HepG2 (cell line): ENCODE measurements around the gene STARD13. TPM values are rescaled to one million over a fixed set of nuclear protein-coding genes. Genes with fewer than 3 reads are reported as not detected.

Experiments
- ATAC-seq: fragments of 200-7000 bp; cut with Tn5 transposase; 3 replicates; pipeline ENCODE4 v1.9.1; 2020; ENCODE audit warnings: mild to moderate bottlenecking, moderate library complexity
- BruUV-seq: library from RNA; stranded (reverse); fragments of 400-500 nt; replicated peaks from 2 replicates; lab custom pipeline; 2021; lab: Mats Ljungman, UMichigan
- CTCF ChIA-PET: fragments of 300-600 bp; formaldehyde crosslinking; extraction: SDS; loops from one replicate; lab custom pipeline; 2021; ENCODE audit warnings: low total read pairs, inconsistent platforms, low intra/inter-chr PET ratio; lab: Yijun Ruan, JAX
- POLR2A ChIA-PET: fragments of 350-600 bp; sonication (Branson Sonifier 250); formaldehyde crosslinking; loops from one replicate; lab custom pipeline; 2020; ENCODE audit warnings: antibody characterized with exemption, inconsistent platforms; lab: Yijun Ruan, JAX
- DNase-seq: peaks from one replicate; pipeline ENCODE4 v3.0.0-alpha.2; 2015; ENCODE audit warnings: low spot score
- FAIRE-seq: peaks from 3 replicates; lab custom pipeline; 2011; peaks lifted over from hg19 to GRCh38; lab: Jason Lieb, UNC
- H2AFZ ChIP-seq: one replicate; pipeline ENCODE4 v1.6.1; 2011; ENCODE audit warnings: low read length, inconsistent platforms
- H3K27ac ChIP-seq: fragments of 300-600 bp; 3 replicates; pipeline ENCODE4 v1.8.0; 2011; ENCODE audit warnings: mixed run types, mild to moderate bottlenecking, mixed read lengths, low read length, inconsistent platforms; ENCODE audit not compliant: insufficient read depth; ENCODE audit errors: extremely low read length
- H3K27me3 ChIP-seq, 2 experiments: fragments of 200-600 bp in 1 of 2; 2 replicates in 1 of 2; 3 replicates in 1 of 2; pipeline versions ENCODE4 v1.6.0 to v1.8.0; 2011; ENCODE audit warnings: low read length in 2 of 2, mild to moderate bottlenecking in 2 of 2, moderate library complexity in 2 of 2, inconsistent platforms in 1 of 2; ENCODE audit not compliant: insufficient read depth in 2 of 2, control insufficient read depth in 1 of 2
- H3K36me3 ChIP-seq, 2 experiments: fragments of 200-600 bp in 1 of 2; replicated peaks in 1 of 2; 2 replicates in 1 of 2; 3 replicates in 1 of 2; pipeline versions ENCODE4 v1.5.1 to v1.8.0; 2011; ENCODE audit warnings: low read length in 2 of 2, inconsistent platforms in 1 of 2; ENCODE audit not compliant: insufficient read depth in 2 of 2, control insufficient read depth in 1 of 2
- H3K4me1 ChIP-seq: 2 replicates; pipeline ENCODE4 v1.5.1; 2012; ENCODE audit warnings: low read length, inconsistent platforms; ENCODE audit not compliant: insufficient read depth
- H3K4me2 ChIP-seq: 2 replicates; pipeline ENCODE4 v1.6.0; 2011; ENCODE audit warnings: low read depth, low read length, inconsistent platforms
- H3K4me3 ChIP-seq, 3 experiments: fragments of 200-600 bp in 1 of 3; sonication (generic), shearing (Covaris generic) in 1 of 3; replicated peaks in 1 of 3; 2 replicates each; pipeline ENCODE4 v1.5.1; 2011 to 2016; ENCODE audit warnings: low read length in 3 of 3, inconsistent platforms in 2 of 3, low read depth in 2 of 3, mild to moderate bottlenecking in 2 of 3, control low read depth in 1 of 3, mixed read lengths in 1 of 3; ENCODE audit not compliant: insufficient read depth in 1 of 3
- H3K79me2 ChIP-seq: one replicate; pipeline ENCODE4 v1.6.1; 2011; ENCODE audit warnings: low read length, inconsistent platforms; ENCODE audit not compliant: insufficient read depth
- H3K9ac ChIP-seq: 2 replicates; pipeline ENCODE4 v1.6.0; 2011; ENCODE audit warnings: mild to moderate bottlenecking, low read depth, low read length, inconsistent platforms; ENCODE audit not compliant: insufficient read depth
- H3K9me3 ChIP-seq: 2 replicates; pipeline ENCODE4 v1.5.1; 2012; ENCODE audit warnings: mild to moderate bottlenecking, low read length
- H4K20me1 ChIP-seq: 2 replicates; pipeline ENCODE4 v1.6.0; 2011; ENCODE audit warnings: inconsistent platforms, mild to moderate bottlenecking, low read length, moderate library complexity; ENCODE audit not compliant: insufficient read depth
- EHMT2 ChIP-seq: fragments of 200-600 bp; sonication (generic); IDR thresholded peaks from 2 replicates; pipeline ENCODE4 v1.7.0; 2017; ENCODE audit warnings: antibody characterized with exemption, low read depth, low read length, borderline replicate concordance
- NR3C1 ChIP-seq: sonication (generic); formaldehyde crosslinking; IDR thresholded peaks from 2 replicates; pipeline ENCODE4 v1.4.0; 2020; ENCODE audit warnings: missing genetic modification reagents
- ONECUT2 ChIP-seq: sonication (generic); formaldehyde crosslinking; IDR thresholded peaks from 2 replicates; pipeline ENCODE4 v1.4.0; 2020; ENCODE audit warnings: missing genetic modification reagents
- PAF1 ChIP-seq: IDR thresholded peaks from 2 replicates; pipeline ENCODE4 v1.6.1; 2016; ENCODE audit warnings: missing genetic modification reagents, missing compliant biosample characterization
- PHF8 ChIP-seq: sonication (generic); formaldehyde crosslinking; IDR thresholded peaks from 2 replicates; pipeline ENCODE4 v1.5.0; 2020; ENCODE audit warnings: missing genetic modification reagents
- SKI ChIP-seq: fragments of 450-650 bp; IDR thresholded peaks from one replicate; pipeline ENCODE4 v1.6.1; 2018; ENCODE audit warnings: mild to moderate bottlenecking; ENCODE audit not compliant: partially characterized antibody
- SSRP1 ChIP-seq: IDR thresholded peaks from 2 replicates; pipeline ENCODE4 v1.6.1; 2016; ENCODE audit warnings: control low read depth
- TCF12 ChIP-seq, 2 experiments: fragments of 450-650 bp in 1 of 2; sonication (generic) in 1 of 2; formaldehyde crosslinking in 1 of 2; IDR thresholded peaks; 2 replicates each; pipeline versions ENCODE4 v1.6.1 to v1.8.0; 2017 to 2022; ENCODE audit warnings: antibody characterized with exemption in 1 of 2, mild to moderate bottlenecking in 1 of 2, missing genetic modification reagents in 1 of 2, moderate library complexity in 1 of 2
- THAP11 ChIP-seq: IDR thresholded peaks from 2 replicates; pipeline ENCODE4 v1.6.1; 2016; ENCODE audit warnings: missing biosample characterization, missing genetic modification reagents
- THYN1 ChIP-seq: sonication (generic); formaldehyde crosslinking; IDR thresholded peaks from 2 replicates; pipeline ENCODE4 v1.8.1; 2023; ENCODE audit warnings: low read depth, mild to moderate bottlenecking, moderate library complexity, missing genetic modification reagents, borderline replicate concordance
- ZNF3 ChIP-seq: IDR thresholded peaks from 2 replicates; pipeline ENCODE4 v1.7.0; 2017; ENCODE audit warnings: inconsistent platforms
- ZNF33B ChIP-seq: sonication (generic); formaldehyde crosslinking; IDR thresholded peaks from 2 replicates; pipeline ENCODE4 v1.5.1; 2020; ENCODE audit warnings: mild to moderate bottlenecking, missing genetic modification reagents
- ZNF629 ChIP-seq: sonication (generic); formaldehyde crosslinking; conservative IDR thresholded peaks from 2 replicates; pipeline ENCODE4 v1.5.0; 2020; ENCODE audit warnings: missing genetic modification reagents
- ZNF720 ChIP-seq: sonication (generic); formaldehyde crosslinking; IDR thresholded peaks from 2 replicates; pipeline ENCODE4 v1.4.0; 2020; ENCODE audit warnings: missing genetic modification reagents
- WGBS: methylation state at CpG from one replicate; pipeline ENCODE4 v1.1.6; 2017; ENCODE audit warnings: low lambda C conversion rate; 5-methylcytosine and 5-hydroxymethylcytosine counted together
- in situ Hi-C: cut with HindIII; loops from 2 replicates; pipeline ENCODE4 v1.10.0; 2017; ENCODE audit warnings: low pct_unique_long_range_greater_than_20kb; ENCODE audit not compliant: extremely low pct_ligation_motif_present
- intact Hi-C: fragments of 100-400 bp; cut with micrococcal nuclease; formaldehyde crosslinking; loops from one replicate; pipeline ENCODE4 v1.10.0; 2022; ENCODE audit not compliant: unreplicated experiment
- polyA plus RNA-seq, 8 experiments: library from polyadenylated mRNA; depleted of rRNA in 3 of 8; stranded (reverse) in 7 of 8; unstranded in 1 of 8; fragments of >200 nt; fragmentation: Illumina TruSeq in 4 of 8; extraction: Trizol in 4 of 8; gene quantifications; 2 replicates each; pipeline versions ENCODE4 v1.2.1 to v1.2.3, GENCODE V29; 2011 to 2016; ENCODE audit warnings: low read depth in 4 of 8, missing spikeins in 1 of 8, mixed read lengths in 1 of 8; ENCODE audit not compliant: insufficient read depth in 1 of 8
- total RNA-seq, 5 experiments: library from RNA; depleted of rRNA; stranded (reverse); fragments of >200 nt; fragmentation: Illumina TruSeq; extraction: Trizol; gene quantifications; 2 replicates each; pipeline ENCODE4 v1.2.3, GENCODE V29; 2016; ENCODE audit warnings: low read depth in 1 of 5
- TF ChIP-seq, protein P1 (sequence below): sonication (generic); formaldehyde crosslinking; IDR thresholded peaks from 2 replicates; pipeline ENCODE4 v1.9.0; 2021; ENCODE audit warnings: missing genetic modification reagents, borderline replicate concordance
- TF ChIP-seq, protein P2 (sequence below): sonication (generic); formaldehyde crosslinking; IDR thresholded peaks from 2 replicates; pipeline ENCODE4 v1.4.0; 2020; ENCODE audit warnings: low read depth, mild to moderate bottlenecking, missing genetic modification reagents
- TF ChIP-seq, protein P3 (sequence below): sonication (generic); formaldehyde crosslinking; IDR thresholded peaks from 2 replicates; pipeline ENCODE4 v1.9.0; 2021; ENCODE audit warnings: missing genetic modification reagents, mild to moderate bottlenecking, borderline replicate concordance
- TF ChIP-seq, protein P4 (sequence below): sonication (generic); formaldehyde crosslinking; IDR thresholded peaks from 2 replicates; pipeline ENCODE4 v1.8.0; 2022; ENCODE audit warnings: mild to moderate bottlenecking, missing genetic modification reagents; ENCODE audit not compliant: insufficient replicate concordance

STARD13 gene
- total and polyA plus RNA-seq, 2 of the 13 experiments (the other 11 are each of a cell fraction or from before 2014, with no cell fraction given), result 12.8 to 14.3 TPM

DNA sequence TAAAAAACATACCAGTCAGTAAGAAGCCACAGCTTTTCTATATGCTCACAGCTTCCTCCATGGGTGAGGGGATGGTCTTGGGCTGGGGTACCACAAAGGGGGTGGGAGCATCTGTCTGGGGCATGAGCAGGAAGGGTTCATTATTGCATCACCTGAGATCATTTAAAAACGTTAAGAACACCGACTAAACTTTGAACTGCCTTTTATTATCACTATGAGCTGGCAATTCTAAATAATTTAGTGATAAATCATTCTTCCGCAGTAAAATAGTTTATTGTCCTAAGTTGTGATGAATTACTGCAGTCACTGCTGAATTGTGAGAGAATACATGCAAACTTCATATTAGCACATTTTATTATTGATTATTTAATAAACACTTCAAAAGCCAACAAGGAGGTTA, 197.8 kb downstream of the STARD13 start:
- CTCF ChIA-PET, result no interaction called here
- BruUV-seq, result no TSS peak
- FAIRE-seq, result no peak
- Histone ChIP-seq H2AFZ (no peak overlapping the region), H3K9me3 (no peaks in the 10 kb centered on the region), H3K27me3 (no peaks in the 10 kb centered on the region), H3K4me3 (no peak overlapping the region), H4K20me1 (no peaks in the 10 kb centered on the region), H3K36me3 (no peaks in the 10 kb centered on the region), H3K79me2 (no peaks in the 10 kb centered on the region), H3K27ac (no peak overlapping the region), H3K4me2 (no peak overlapping the region), H3K4me1 (peaks cover 28% of the 10 kb centered on the region), H3K9ac (no peak overlapping the region)
- in situ Hi-C loops, result no loop called here
- 41% methylated on average over 3 of the region's 3 CpGs for WGBS
- DNase-seq, result no peak
- no peak for ATAC-seq
- intact Hi-C loops, result no loop called here
- POLR2A ChIA-PET, result no interaction called here
- TF ChIP-seq ZNF720 (CRISPR knock-in tag) (no peak), ZNF33B (CRISPR knock-in tag) (no peak), PHF8 (CRISPR knock-in tag) (no peak), ONECUT2 (no peak), ZNF629 (CRISPR knock-in tag) (no peak), SSRP1 (CRISPR knock-in tag) (no peak), THAP11 (CRISPR knock-in tag) (no peak), EHMT2 (no peak), THYN1 (no peak), TCF12 (IDR thresholded peaks at IDR 0.05) (no peak), TCF12 (CRISPR knock-in tag; IDR thresholded peaks at IDR 0.05) (no peak), PAF1 (CRISPR knock-in tag) (no peak), NR3C1 (CRISPR knock-in tag) (no peak), ZNF3 (CRISPR knock-in tag) (no peak), SKI (no peak)
- TF ChIP-seq, protein P1, sequence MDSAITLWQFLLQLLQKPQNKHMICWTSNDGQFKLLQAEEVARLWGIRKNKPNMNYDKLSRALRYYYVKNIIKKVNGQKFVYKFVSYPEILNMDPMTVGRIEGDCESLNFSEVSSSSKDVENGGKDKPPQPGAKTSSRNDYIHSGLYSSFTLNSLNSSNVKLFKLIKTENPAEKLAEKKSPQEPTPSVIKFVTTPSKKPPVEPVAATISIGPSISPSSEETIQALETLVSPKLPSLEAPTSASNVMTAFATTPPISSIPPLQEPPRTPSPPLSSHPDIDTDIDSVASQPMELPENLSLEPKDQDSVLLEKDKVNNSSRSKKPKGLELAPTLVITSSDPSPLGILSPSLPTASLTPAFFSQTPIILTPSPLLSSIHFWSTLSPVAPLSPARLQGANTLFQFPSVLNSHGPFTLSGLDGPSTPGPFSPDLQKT, result no peak
- TF ChIP-seq, protein P2, sequence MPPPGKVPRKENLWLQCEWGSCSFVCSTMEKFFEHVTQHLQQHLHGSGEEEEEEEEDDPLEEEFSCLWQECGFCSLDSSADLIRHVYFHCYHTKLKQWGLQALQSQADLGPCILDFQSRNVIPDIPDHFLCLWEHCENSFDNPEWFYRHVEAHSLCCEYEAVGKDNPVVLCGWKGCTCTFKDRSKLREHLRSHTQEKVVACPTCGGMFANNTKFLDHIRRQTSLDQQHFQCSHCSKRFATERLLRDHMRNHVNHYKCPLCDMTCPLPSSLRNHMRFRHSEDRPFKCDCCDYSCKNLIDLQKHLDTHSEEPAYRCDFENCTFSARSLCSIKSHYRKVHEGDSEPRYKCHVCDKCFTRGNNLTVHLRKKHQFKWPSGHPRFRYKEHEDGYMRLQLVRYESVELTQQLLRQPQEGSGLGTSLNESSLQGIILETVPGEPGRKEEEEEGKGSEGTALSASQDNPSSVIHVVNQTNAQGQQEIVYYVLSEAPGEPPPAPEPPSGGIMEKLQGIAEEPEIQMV (CRISPR knock-in tag), result no peak
- TF ChIP-seq, protein P3, sequence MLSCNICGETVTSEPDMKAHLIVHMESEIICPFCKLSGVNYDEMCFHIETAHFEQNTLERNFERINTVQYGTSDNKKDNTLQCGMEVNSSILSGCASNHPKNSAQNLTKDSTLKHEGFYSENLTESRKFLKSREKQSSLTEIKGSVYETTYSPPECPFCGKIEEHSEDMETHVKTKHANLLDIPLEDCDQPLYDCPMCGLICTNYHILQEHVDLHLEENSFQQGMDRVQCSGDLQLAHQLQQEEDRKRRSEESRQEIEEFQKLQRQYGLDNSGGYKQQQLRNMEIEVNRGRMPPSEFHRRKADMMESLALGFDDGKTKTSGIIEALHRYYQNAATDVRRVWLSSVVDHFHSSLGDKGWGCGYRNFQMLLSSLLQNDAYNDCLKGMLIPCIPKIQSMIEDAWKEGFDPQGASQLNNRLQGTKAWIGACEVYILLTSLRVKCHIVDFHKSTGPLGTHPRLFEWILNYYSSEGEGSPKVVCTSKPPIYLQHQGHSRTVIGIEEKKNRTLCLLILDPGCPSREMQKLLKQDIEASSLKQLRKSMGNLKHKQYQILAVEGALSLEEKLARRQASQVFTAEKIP (CRISPR knock-in tag), result no peak
- TF ChIP-seq, protein P4, sequence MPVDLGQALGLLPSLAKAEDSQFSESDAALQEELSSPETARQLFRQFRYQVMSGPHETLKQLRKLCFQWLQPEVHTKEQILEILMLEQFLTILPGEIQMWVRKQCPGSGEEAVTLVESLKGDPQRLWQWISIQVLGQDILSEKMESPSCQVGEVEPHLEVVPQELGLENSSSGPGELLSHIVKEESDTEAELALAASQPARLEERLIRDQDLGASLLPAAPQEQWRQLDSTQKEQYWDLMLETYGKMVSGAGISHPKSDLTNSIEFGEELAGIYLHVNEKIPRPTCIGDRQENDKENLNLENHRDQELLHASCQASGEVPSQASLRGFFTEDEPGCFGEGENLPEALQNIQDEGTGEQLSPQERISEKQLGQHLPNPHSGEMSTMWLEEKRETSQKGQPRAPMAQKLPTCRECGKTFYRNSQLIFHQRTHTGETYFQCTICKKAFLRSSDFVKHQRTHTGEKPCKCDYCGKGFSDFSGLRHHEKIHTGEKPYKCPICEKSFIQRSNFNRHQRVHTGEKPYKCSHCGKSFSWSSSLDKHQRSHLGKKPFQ (CRISPR knock-in tag), result no peak
